GM23248 (cell line): ENCODE measurements around the gene KRT83.

Experiments used
- EZH2 ChIP-seq: fragments of 200-600 bp; sonication (generic); IDR thresholded peaks from 2 replicates; pipeline ENCODE4 v1.6.1; 2018; ENCODE audit warnings: antibody characterized with exemption, mild to moderate bottlenecking; ENCODE audit not compliant: insufficient read depth, poor library complexity, severe bottlenecking
- EZH2phosphoT487 ChIP-seq: fragments of 200-600 bp; sonication (generic); IDR thresholded peaks from 2 replicates; pipeline ENCODE4 v1.6.1; 2018; ENCODE audit warnings: antibody characterized with exemption, moderate library complexity, mild to moderate bottlenecking, low read depth; ENCODE audit not compliant: insufficient read depth

DNA sequence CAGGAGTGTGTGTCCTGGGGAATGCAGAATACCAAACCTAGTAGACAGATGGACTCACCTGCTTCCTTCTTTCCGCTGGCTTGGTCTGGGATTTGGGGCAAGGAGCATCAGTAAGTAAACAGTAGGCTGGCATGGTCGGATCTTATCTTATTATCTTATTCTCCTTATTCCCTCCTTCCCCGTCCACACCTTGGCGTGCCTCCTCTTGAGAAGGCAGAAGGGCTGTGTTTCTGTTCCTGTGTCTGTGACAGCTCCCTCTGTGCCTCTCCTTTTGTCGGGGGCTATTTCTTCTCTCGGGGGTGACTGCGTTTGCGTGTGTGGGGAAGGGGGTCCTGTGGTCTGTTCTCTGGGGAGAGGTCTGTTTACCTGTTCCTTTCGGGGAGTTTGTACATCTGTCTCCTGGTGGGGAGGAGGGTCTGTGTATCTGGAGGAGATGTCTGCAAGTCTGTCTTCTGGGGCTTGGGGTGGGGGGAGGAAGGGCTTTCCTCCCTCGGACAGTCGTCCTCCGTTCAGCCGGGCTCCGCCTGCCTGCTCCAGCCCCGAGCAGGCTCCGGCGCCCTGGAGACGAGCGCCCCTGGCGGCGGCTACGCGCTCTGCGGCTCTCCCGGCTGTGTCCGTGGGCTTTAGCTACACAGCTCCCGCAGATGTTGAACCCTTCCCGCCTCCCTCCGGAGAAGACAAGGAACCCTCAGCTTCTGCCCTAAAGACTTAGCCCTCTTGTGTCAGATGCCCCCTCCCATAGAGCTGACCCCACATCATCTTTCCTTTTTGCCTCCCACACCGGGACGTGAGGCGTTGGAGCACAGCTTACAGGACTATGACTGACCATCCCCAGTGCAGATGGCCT lies 42.4 kb downstream of the KRT83 start:
- no peak for TF ChIP-seq EZH2phosphoT487
- no peak for TF ChIP-seq EZH2
